Measurements from ENCODE around the gene VSIG8. TPM values are rescaled to one million over a fixed set of nuclear protein-coding genes. Genes with fewer than 3 reads are reported as not detected.

The VSIG8 gene
- total RNA-seq, 1 donor from 2014 or later = not detected

DNA sequence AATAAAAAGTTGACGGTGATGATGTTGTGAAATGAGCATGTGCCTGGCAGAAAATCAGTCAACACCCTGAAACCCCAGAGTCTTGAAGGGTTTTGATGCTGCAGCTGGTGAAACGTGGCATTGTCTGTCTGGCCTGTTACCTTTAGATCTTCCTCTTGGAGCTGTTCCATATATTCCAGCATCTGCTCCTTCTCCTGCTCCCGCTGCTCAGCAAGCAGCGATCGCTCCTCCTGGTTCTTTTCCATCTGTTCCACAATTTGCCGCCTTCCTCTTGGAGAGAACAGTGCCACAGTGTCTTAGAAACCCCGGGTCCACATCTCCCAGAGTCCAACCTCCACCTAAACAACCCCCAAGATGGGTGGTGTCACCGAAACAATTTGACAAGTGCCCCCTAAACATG, 21.8 kb upstream of the VSIG8 start:
- H3K27ac Mint-ChIP-seq = no peak overlapping the region

DNA sequence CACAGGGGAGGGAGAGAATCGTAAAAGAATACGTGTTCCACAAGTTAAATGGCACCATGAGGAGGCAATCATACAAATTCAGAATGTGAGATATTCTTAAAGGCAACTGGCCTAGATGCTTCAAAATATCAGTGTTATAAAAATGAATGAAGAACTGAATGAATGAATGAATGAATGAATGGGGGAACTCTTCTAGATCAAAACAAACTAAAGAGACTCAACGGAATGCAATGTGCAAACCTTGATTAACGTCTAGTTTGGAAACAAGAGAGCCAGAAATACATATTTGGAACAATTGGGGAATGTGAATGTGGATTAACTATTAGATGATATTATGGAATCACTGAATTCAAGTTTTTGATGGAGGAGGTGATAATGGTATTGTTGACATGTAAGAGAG, 20.7 kb upstream of the VSIG8 start:
- ChIA-PET CTCF (no interaction called here), POLR2A (no interaction called here)
- no peak for ATAC-seq (ENCODE audit: low read depth)
- no peak overlapping the region for H3K4me3 Mint-ChIP-seq
- H3K9me3 Mint-ChIP-seq = no peaks in the 10 kb centered on the region
- H3K36me3 Mint-ChIP-seq (ENCODE audit: low read depth) = no peaks in the 10 kb centered on the region
- H3K27me3 Mint-ChIP-seq = no peaks in the 10 kb centered on the region
- H3K4me1 Mint-ChIP-seq = no peaks in the 10 kb centered on the region
- no peak overlapping the region for H3K27ac Mint-ChIP-seq
- TF ChIP-seq, protein P1, sequence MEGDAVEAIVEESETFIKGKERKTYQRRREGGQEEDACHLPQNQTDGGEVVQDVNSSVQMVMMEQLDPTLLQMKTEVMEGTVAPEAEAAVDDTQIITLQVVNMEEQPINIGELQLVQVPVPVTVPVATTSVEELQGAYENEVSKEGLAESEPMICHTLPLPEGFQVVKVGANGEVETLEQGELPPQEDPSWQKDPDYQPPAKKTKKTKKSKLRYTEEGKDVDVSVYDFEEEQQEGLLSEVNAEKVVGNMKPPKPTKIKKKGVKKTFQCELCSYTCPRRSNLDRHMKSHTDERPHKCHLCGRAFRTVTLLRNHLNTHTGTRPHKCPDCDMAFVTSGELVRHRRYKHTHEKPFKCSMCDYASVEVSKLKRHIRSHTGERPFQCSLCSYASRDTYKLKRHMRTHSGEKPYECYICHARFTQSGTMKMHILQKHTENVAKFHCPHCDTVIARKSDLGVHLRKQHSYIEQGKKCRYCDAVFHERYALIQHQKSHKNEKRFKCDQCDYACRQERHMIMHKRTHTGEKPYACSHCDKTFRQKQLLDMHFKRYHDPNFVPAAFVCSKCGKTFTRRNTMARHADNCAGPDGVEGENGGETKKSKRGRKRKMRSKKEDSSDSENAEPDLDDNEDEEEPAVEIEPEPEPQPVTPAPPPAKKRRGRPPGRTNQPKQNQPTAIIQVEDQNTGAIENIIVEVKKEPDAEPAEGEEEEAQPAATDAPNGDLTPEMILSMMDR (IDR thresholded peaks at IDR 0.05) = no peak
- no peak for DNase-seq
- intact Hi-C loops (cut with micrococcal nuclease) = loop anchor here (5.0 kb wide), 1 partner anchor 41 kb away; no protein-coding TSS in a partner anchor

More for the DNA sequence above, 21.8 kb upstream of the VSIG8 start:
- intact Hi-C loops (cut with micrococcal nuclease) = loop anchor here (5.0 kb wide), 1 partner anchor 42 kb away; no protein-coding TSS in a partner anchor
- CTCF ChIA-PET = interaction anchor here (1.4 kb wide), 1 partner anchor 11 kb away, joined by 3 read pairs; no protein-coding TSS in a partner anchor
- no peaks in the 10 kb centered on the region for H3K27me3 Mint-ChIP-seq
- H3K36me3 Mint-ChIP-seq (ENCODE audit: low read depth) = no peaks in the 10 kb centered on the region
- no peak overlapping the region for H3K4me3 Mint-ChIP-seq
- TF ChIP-seq, protein P1 (IDR thresholded peaks at IDR 0.05) = no peak
- DNase-seq (no peak), ATAC-seq (ENCODE audit: low read depth) (no peak)
- POLR2A ChIA-PET = no interaction called here
- no peaks in the 10 kb centered on the region for H3K9me3 Mint-ChIP-seq
- H3K4me1 Mint-ChIP-seq = peaks cover 6% of the 10 kb centered on the region

- Mint-ChIP-seq H3K27ac (no peak overlapping the region), H3K27me3 (no peaks in the 10 kb centered on the region), H3K4me3 (no peak overlapping the region), H3K4me1 (no peaks in the 10 kb centered on the region), H3K36me3 (ENCODE audit: low read depth) (no peaks in the 10 kb centered on the region), H3K9me3 (no peaks in the 10 kb centered on the region)
- TF ChIP-seq, protein P1 (IDR thresholded peaks at IDR 0.05) = no peak
- ChIA-PET CTCF (interaction anchor here (1.3 kb wide), 1 partner anchor 10 kb away, joined by 4 read pairs; no protein-coding TSS in a partner anchor), POLR2A (no interaction called here)
- ATAC-seq (ENCODE audit: low read depth) (no peak), DNase-seq (no peak)
- intact Hi-C loops (cut with micrococcal nuclease) = loop anchor here (5.0 kb wide), 1 partner anchor 40 kb away; no protein-coding TSS in a partner anchor
These were observed 20.0 kb upstream of the VSIG8 start for GRCh38 chr1:159882527-159882862.

GRCh38 chr1:159881622-159882526, 19.4 kb upstream of the VSIG8 start:
- ATAC-seq (ENCODE audit: low read depth) = no peak
- TF ChIP-seq, protein P1 (IDR thresholded peaks at IDR 0.05) = no peak
- Mint-ChIP-seq H3K4me1 (no peaks in the 10 kb centered on the region), H3K4me3 (no peak overlapping the region), H3K36me3 (ENCODE audit: low read depth) (no peaks in the 10 kb centered on the region), H3K27me3 (no peaks in the 10 kb centered on the region), H3K9me3 (no peaks in the 10 kb centered on the region), H3K27ac (no peak overlapping the region)
- ChIA-PET CTCF (interaction anchor here (1.3 kb wide), 1 partner anchor 10 kb away, joined by 4 read pairs; no protein-coding TSS in a partner anchor), POLR2A (no interaction called here)
- no peak for DNase-seq
- intact Hi-C loops (cut with micrococcal nuclease) = loop anchor here (5.0 kb wide), 1 partner anchor 40 kb away; no protein-coding TSS in a partner anchor

DNA sequence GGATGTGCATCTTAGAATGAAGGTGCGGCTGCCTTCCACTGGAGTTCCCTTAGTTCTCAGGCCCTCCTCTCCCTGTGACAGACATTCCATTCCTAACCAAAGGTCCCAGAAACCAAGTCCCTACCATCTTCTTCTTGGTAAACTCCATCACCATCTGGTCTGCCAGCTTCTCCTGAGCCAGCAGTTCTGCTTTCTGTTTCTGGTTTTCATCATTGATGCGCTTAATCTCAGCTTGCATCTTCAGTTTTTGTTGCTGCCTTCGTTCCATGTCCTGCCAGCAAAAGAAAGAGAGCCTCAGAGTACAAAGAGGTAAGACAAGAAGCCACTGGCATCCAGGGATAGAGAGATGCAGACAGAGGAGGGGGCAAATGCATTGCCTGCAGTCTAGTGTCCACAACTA, 18.0 kb upstream of the VSIG8 start:
- Mint-ChIP-seq H3K27me3 (no peaks in the 10 kb centered on the region), H3K4me3 (no peak overlapping the region), H3K36me3 (ENCODE audit: low read depth) (no peaks in the 10 kb centered on the region), H3K4me1 (no peaks in the 10 kb centered on the region), H3K9me3 (no peaks in the 10 kb centered on the region), H3K27ac (no peak overlapping the region)
- CTCF ChIA-PET = interaction anchor here (1.3 kb wide), 1 partner anchor 10 kb away, joined by 3 read pairs; no protein-coding TSS in a partner anchor
- ATAC-seq (ENCODE audit: low read depth) (no peak), DNase-seq (no peak)
- TF ChIP-seq, protein P1 (IDR thresholded peaks at IDR 0.05) = no peak
- intact Hi-C loops (cut with micrococcal nuclease) = loop anchor here (5.0 kb wide), 1 partner anchor 38 kb away; no protein-coding TSS in a partner anchor
- POLR2A ChIA-PET = no interaction called here
